GM13977 (cell line): ENCODE data around the gene CDKN1B.

ENCODE experiments used
- DNase-seq: peaks from one replicate; pipeline ENCODE4 v3.0.0; 2012; ENCODE audit warnings: low spot score
- CTCF ChIP-seq: IDR thresholded peaks from 2 replicates; pipeline ENCODE4 v1.5.1; 2012; ENCODE audit warnings: mild to moderate bottlenecking, control low read depth; ENCODE audit not compliant: insufficient read depth; ENCODE audit errors: extremely low read depth, missing control alignments
- in situ Hi-C: fragments of 300-500 bp; cut with MboI; formaldehyde crosslinking; loops from one replicate; pipeline ENCODE4 v1.12.0; 2022; ENCODE audit warnings: low sequenced_read_pairs, low pct_unique_long_range_greater_than_20kb, mixed read lengths, inconsistent platforms; ENCODE audit not compliant: unreplicated experiment

Gene CDKN1B

GRCh38 chr12:12718853-12719252, 1.7 kb downstream of the CDKN1B start:
- TF ChIP-seq CTCF: no peak
- in situ Hi-C loops: loop anchor here (10.0 kb wide), 1 partner anchor 344 kb away; no protein-coding TSS in a partner anchor
- peak; percentile 31 for DNase-seq

- in situ Hi-C loops: loop anchor here (10.0 kb wide), 1 partner anchor 345 kb away; no protein-coding TSS in a partner anchor
- TF ChIP-seq CTCF: no peak
- DNase-seq: peak; percentile 53
Observed at GRCh38 chr12:12719496-12719895, 2.3 kb downstream of the CDKN1B start.

- DNase-seq: no peak
- TF ChIP-seq CTCF: no peak
- in situ Hi-C loops: no loop called here
Observed at GRCh38 chr12:12720052-12720451, 2.9 kb downstream of the CDKN1B start.

GRCh38 chr12:12720672-12721161, 3.5 kb downstream of the CDKN1B start:
- no peak for DNase-seq
- TF ChIP-seq CTCF: no peak
- in situ Hi-C loops: no loop called here

- in situ Hi-C loops: no loop called here
- TF ChIP-seq CTCF: no peak
- no peak for DNase-seq
Observed at GRCh38 chr12:12721176-12721751, 4.1 kb downstream of the CDKN1B start.

- in situ Hi-C loops: no loop called here
- no peak for TF ChIP-seq CTCF
- no peak for DNase-seq
Observed at GRCh38 chr12:12721814-12722434, 4.8 kb downstream of the CDKN1B start.
